RWPE1 (cell line): Measurements from ENCODE around the gene SLC44A4.

Source experiments
- CTCF ChIA-PET: fragments of 350-600 bp; sonication (Branson Sonifier 250); formaldehyde crosslinking; extraction: SDS; loops from one replicate; lab custom pipeline; 2021; lab: Yijun Ruan, JAX
- POLR2A ChIA-PET: fragments of 400-600 bp; formaldehyde crosslinking; extraction: SDS; loops from one replicate; lab custom pipeline; 2020; ENCODE audit warnings: antibody characterized with exemption; ENCODE audit not compliant: low non-redundant PET; lab: Yijun Ruan, JAX
- DNase-seq: peaks from one replicate; pipeline ENCODE4 v3.0.0; 2012; ENCODE audit warnings: low spot score
- H3K27ac ChIP-seq: fragments of 450-650 bp; 2 replicates; pipeline ENCODE4 v1.5.1; 2017
- TF ChIP-seq, protein P1 (sequence below): fragments of 450-650 bp; conservative IDR thresholded peaks from 2 replicates; pipeline ENCODE4 v1.5.1; 2017; ENCODE audit warnings: low read depth, mild to moderate bottlenecking

Gene SLC44A4

DNA sequence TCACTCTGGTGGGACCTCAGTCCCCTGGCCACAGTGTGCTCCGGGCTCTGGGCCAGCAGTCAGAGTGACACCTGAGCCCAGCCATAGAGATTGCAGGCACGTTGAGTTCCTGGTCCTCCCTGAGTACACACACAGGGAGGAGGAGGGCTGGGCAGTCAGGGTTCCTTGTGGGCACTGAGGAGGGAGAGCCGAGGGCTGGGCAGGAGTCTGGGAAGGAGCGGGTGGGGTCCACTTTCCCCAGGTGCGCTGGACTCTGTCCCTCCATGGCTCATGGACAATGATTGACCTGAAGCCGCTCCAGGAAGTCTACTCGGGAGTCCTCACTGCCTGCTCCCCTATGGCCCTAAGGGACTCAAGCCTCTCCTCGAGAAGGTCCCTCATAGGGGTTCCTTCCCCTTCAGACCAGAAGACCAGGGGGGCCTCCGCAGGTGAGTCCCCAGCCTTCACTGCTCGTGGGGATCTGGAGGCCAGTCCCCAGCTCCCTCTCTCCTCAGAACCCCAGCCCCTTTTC is 1.1 kb downstream of the SLC44A4 start:
- DNase-seq: no peak
- TF ChIP-seq, protein P1, sequence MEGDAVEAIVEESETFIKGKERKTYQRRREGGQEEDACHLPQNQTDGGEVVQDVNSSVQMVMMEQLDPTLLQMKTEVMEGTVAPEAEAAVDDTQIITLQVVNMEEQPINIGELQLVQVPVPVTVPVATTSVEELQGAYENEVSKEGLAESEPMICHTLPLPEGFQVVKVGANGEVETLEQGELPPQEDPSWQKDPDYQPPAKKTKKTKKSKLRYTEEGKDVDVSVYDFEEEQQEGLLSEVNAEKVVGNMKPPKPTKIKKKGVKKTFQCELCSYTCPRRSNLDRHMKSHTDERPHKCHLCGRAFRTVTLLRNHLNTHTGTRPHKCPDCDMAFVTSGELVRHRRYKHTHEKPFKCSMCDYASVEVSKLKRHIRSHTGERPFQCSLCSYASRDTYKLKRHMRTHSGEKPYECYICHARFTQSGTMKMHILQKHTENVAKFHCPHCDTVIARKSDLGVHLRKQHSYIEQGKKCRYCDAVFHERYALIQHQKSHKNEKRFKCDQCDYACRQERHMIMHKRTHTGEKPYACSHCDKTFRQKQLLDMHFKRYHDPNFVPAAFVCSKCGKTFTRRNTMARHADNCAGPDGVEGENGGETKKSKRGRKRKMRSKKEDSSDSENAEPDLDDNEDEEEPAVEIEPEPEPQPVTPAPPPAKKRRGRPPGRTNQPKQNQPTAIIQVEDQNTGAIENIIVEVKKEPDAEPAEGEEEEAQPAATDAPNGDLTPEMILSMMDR: no peak
- CTCF ChIA-PET: interaction anchor here (1.0 kb wide), 1 partner anchor 14 kb away, joined by 4 read pairs; no protein-coding TSS in a partner anchor
- POLR2A ChIA-PET: no interaction called here
- no peak overlapping the region; the same call in 1 of the 2 replicates for H3K27ac ChIP-seq

DNA sequence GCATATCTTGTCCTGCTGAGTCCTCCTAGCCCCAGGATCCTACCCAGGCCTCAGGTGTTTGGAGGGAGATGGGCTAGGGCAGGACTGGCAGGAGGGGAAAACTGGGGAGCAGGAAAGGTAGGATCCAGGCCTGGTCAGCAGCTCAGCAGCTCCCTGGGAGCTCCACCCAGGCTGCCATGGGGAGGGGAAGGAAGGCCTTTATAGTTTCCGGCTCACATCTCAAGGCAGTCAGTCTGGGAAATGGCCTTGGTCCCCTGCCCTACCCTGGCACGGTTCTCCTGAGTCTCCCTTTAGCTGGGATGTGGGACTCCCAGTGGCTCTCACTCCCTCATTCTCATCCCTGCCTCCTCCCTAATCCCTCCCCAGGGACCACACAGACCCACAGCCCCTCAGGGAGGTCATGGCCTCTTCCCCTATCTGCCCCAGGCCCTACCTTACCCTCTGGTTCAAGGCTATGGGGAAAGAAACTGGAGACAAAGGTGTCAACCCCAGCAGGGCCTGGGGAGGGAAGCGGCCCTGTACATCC is 1.6 kb downstream of the SLC44A4 start:
- TF ChIP-seq, protein P1: no peak
- ChIA-PET POLR2A (no interaction called here), CTCF (interaction anchor here (0.6 kb wide), 1 partner anchor 170 kb away, joined by 3 read pairs; no protein-coding TSS in a partner anchor)
- DNase-seq: no peak
- H3K27ac ChIP-seq: no peak overlapping the region; the same call in 1 of the 2 replicates

DNA sequence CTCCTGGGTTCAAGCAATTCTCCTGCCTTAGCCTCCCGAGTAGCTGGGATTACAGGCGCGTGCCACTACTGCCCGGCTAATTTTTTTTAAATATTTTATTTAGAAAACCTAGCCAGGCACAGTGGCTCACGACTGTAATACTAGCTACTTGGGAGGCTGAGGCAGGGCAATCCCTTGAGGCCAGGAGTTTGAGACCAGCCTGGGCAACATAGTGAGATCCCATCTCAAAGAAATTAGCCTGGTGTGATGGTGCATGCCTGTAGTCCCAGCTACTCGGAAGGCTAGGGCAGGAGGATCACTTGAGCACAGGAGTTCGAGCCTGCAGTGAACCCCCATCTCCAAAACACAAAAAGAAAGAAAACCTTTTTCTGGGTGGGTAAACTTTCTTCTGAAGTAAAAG is 2.4 kb downstream of the SLC44A4 start:
- H3K27ac ChIP-seq: no peak overlapping the region
- ChIA-PET CTCF (interaction anchor here (0.6 kb wide), 1 partner anchor 278 kb away, joined by 3 read pairs; no protein-coding TSS in a partner anchor), POLR2A (interaction anchor here (0.6 kb wide), 1 partner anchor 8 kb away, joined by 7 read pairs; no protein-coding TSS in a partner anchor)
- DNase-seq: no peak
- TF ChIP-seq, protein P1: no peak

DNA sequence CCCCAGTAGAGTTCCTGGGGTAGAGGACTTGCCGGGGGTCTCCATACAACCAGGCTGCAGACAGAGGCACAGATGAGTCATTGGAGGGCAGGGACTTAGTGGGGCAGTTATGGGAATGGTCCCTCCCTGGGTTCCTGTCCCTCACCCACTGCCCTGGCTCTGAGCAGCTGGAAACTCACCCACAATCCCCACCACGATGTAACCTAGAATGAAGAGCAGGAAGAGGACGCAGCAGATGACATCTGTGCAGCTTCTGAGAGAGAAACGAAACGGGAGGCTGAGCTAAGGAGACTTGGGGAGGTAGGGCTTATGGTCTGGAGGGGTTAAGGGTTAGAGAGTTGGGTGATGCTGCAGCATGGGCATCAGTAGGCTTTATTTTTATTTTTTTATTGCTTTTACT is 2.9 kb downstream of the SLC44A4 start:
- ChIA-PET CTCF (interaction anchor here (0.6 to 1.4 kb wide), 2 partner anchors 13 to 278 kb away, joined by 3 read pairs; no protein-coding TSS in a partner anchor), POLR2A (interaction anchor here (0.6 kb wide), 1 partner anchor 8 kb away, joined by 7 read pairs; no protein-coding TSS in a partner anchor)
- no peak overlapping the region for H3K27ac ChIP-seq
- TF ChIP-seq, protein P1: no peak
- DNase-seq: no peak

DNA sequence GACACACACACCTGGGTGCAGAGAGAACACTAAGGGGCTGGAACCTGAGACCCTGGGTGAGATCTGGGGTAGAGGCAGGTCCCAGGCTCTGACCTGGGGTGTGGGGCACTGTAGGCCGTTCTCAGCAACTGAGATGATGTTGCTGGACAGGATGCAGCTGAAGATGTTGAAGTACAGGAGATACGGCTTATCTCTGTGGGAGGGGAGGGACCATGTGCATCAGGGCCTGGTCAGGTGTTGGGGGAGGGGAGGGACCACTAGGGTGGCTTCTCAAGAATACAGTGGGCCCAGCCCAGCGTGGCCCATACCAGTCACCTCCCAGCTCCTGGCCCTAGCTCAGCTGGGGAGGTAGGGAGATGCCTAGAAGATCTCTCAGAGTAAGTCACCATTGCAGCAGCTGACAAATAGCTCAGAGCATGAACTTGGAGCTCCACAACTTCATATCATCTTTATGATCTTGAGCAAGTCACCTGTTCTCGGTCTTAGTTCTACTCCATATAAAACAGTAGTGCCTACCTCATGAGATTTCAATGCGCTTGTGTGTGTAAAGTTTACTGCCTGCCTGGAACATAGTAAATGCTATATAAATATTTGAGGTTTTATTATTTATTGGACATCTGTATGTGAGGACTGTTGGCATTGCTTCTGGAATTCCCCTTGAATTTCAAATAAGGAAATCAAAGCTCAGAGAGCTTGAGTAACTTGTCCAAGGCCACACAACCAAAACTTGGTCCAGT is 3.8 kb downstream of the SLC44A4 start:
- no peak overlapping the region for H3K27ac ChIP-seq
- CTCF ChIA-PET: interaction anchor here (1.4 kb wide), 1 partner anchor 14 kb away, joined by 3 read pairs; no protein-coding TSS in a partner anchor
- TF ChIP-seq, protein P1: no peak
- POLR2A ChIA-PET: no interaction called here
- no peak for DNase-seq

DNA sequence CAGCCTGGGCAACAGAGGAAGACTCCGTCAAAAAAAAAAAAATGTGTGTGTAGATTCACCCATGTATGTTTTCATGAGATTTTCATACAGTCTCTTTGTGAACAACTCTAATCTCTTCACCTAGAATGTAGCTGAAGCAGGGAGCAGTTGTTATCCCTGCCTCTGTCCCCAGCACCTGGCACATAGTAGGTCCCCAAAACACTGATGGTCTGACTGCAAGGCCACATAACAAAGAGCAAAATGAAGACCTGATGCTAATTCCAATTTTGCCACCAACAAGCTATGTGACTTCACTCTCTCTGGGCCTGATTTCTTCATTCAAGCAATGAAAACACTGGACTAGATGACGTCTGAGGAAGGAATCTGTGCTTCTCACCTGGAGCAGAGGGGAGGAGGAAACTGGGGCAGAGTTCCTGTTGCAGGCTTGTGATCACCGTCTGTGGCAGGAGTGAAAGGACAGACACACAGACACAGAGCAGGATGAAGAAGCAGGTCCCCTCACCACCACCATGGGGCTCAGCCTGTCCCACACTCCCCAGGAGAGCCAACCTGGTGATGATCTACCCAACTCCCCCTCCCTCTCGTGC is 4.6 kb downstream of the SLC44A4 start:
- CTCF ChIA-PET: no interaction called here
- DNase-seq: no peak
- TF ChIP-seq, protein P1: no peak
- POLR2A ChIA-PET: no interaction called here
- no peak overlapping the region for H3K27ac ChIP-seq
